ENCODE measurements around the gene ST8SIA2.

GRCh38 chr15:92466834-92467233 lies 73.2 kb downstream of the ST8SIA2 start:
- TF ChIP-seq CTCF (IDR thresholded peaks at IDR 0.05): no peak
- no peak for TF ChIP-seq POLR2AphosphoS5 (IDR thresholded peaks at IDR 0.05)
